Activated T-cell treated with anti-CD3 and anti-CD28 coated beads for 24 hours (primary cell): ENCODE measurements around the gene ANKRD39.
"Not testable (repeated sequence)": the region's sequence is repeated elsewhere in the genome, so short reads cannot be mapped to it uniquely, and the experiment has no call there.

Source experiments
- DNase-seq: peaks from one replicate; pipeline ENCODE4 v3.0.0-alpha.2; 2020; ENCODE audit warnings: low read depth

ANKRD39 gene

GRCh38 chr2:96808176-96808837, 49.5 kb downstream of the ANKRD39 start:
- DNase-seq, result no peak

GRCh38 chr2:96807127-96807471, 50.7 kb downstream of the ANKRD39 start:
- DNase-seq, result no peak

GRCh38 chr2:96806468-96807126, 51.2 kb downstream of the ANKRD39 start:
- DNase-seq, result no peak

GRCh38 chr2:96805946-96806345, 51.9 kb downstream of the ANKRD39 start:
- DNase-seq, result not testable (repeated sequence)

GRCh38 chr2:96804986-96805385, 52.8 kb downstream of the ANKRD39 start:
- DNase-seq, result no peak

- DNase-seq, result no peak
Observed at GRCh38 chr2:96802721-96803120, 55.1 kb downstream of the ANKRD39 start.

- DNase-seq, result no peak
Observed at GRCh38 chr2:96801786-96802595, 55.8 kb downstream of the ANKRD39 start.

GRCh38 chr2:96801005-96801785, 56.6 kb downstream of the ANKRD39 start:
- peak; percentile 67 for DNase-seq

- no peak for DNase-seq
Observed at GRCh38 chr2:96800061-96801004, 57.5 kb downstream of the ANKRD39 start.

- no peak for DNase-seq
Observed at GRCh38 chr2:96799623-96799935, 58.2 kb downstream of the ANKRD39 start.

- DNase-seq, result no peak
Observed at GRCh38 chr2:96798733-96799622, 58.8 kb downstream of the ANKRD39 start.
